Effector memory CD8-positive, alpha-beta T cell (primary cell): ENCODE measurements around the gene TRMT10C.

ENCODE experiments used
- ATAC-seq: fragments of 150-1000 bp; cut with Tn5 transposase; replicated peaks from 2 replicates; pipeline ENCODE4 v1.10.0; 2021; ENCODE audit warnings: mild to moderate bottlenecking, moderate library complexity
- DNase-seq, 3 experiments: peaks; one replicate each; pipeline ENCODE4 v3.0.0; 2021
- H3K27ac Mint-ChIP-seq, 2 donors: one replicate each; pipeline ENCODE4 v1.8.0; 2022; ENCODE audit warnings: mild to moderate bottlenecking in 2 of 2, mixed read lengths in 2 of 2, moderate library complexity in 2 of 2
- H3K27me3 Mint-ChIP-seq, 2 donors: one replicate each; pipeline ENCODE4 v1.8.0; 2022; ENCODE audit warnings: mixed read lengths in 2 of 2
- H3K36me3 Mint-ChIP-seq: one replicate; pipeline ENCODE4 v1.8.0; 2022; ENCODE audit warnings: mild to moderate bottlenecking, moderate library complexity, mixed read lengths; ENCODE audit not compliant: insufficient read depth
- H3K4me1 Mint-ChIP-seq, 2 donors: one replicate each; pipeline ENCODE4 v1.8.0; 2022; ENCODE audit warnings: low read depth in 2 of 2, mixed read lengths in 2 of 2
- H3K4me3 Mint-ChIP-seq, 2 donors: one replicate each; pipeline ENCODE4 v1.8.0; 2022; ENCODE audit warnings: mild to moderate bottlenecking in 2 of 2, mixed read lengths in 2 of 2, moderate library complexity in 2 of 2
- H3K9me3 Mint-ChIP-seq, 2 donors: one replicate each; pipeline ENCODE4 v1.8.0; 2022; ENCODE audit warnings: mixed read lengths in 2 of 2
- total RNA-seq, 9 experiments: gene quantifications; one replicate each; lab custom pipeline; 2026; lab: John Stamatoyannopoulos, UW

TRMT10C gene
- 26.5 to 97.8 (median 59.2) reads per million in 9 experiments for total RNA-seq

GRCh38 chr3:101561630-101562328 lies at the start of gene TRMT10C:
Gene TRMT10C (plus strand): TSS chr3:101561868. CDS start chr3:101564782, 2,914 bp downstream.
- ATAC-seq = peak; percentile 97
- peak; percentile 91 to 93 (median 92) for DNase-seq
- H3K27me3 Mint-ChIP-seq = peaks cover 0 to 4% of the 10 kb centered on the region in 2 donors
- H3K9me3 Mint-ChIP-seq = no peaks in the 10 kb centered on the region
- peaks cover 14 to 15% of the 10 kb centered on the region in 2 donors for H3K4me1 Mint-ChIP-seq
- peak within 1 kb of the TSS; percentile 94 to 96 for H3K27ac Mint-ChIP-seq
- H3K4me3 Mint-ChIP-seq = peak within 1 kb of the TSS; percentile 90 to 93
- H3K36me3 Mint-ChIP-seq = peaks cover 52% of the 10 kb centered on the region

GRCh38 chr3:101512396-101512645 lies 49.3 kb upstream of the TRMT10C start:
- Mint-ChIP-seq H3K4me1 (peaks cover 25 to 42% of the 10 kb centered on the region in 2 donors), H3K27me3 (no peaks in the 10 kb centered on the region), H3K4me3 (peak overlapping the region; percentile 95 to 100), H3K9me3 (no peaks in the 10 kb centered on the region), H3K36me3 (peaks cover 23% of the 10 kb centered on the region), H3K27ac (peak overlapping the region; percentile 98 to 99)
- ATAC-seq = peak; percentile 54
- no peak for DNase-seq

GRCh38 chr3:101512646-101513418 lies 48.8 kb upstream of the TRMT10C start, which contains the start of gene SENP7:
Gene SENP7 (minus strand): TSS chr3:101513212. CDS start chr3:101513130, 82 bp downstream.
- Mint-ChIP-seq H3K9me3 (no peaks in the 10 kb centered on the region), H3K4me3 (peak within 1 kb of the TSS; percentile 95 to 100), H3K4me1 (peaks cover 25 to 37% of the 10 kb centered on the region in 2 donors), H3K36me3 (peaks cover 19% of the 10 kb centered on the region), H3K27me3 (no peaks in the 10 kb centered on the region), H3K27ac (peak within 1 kb of the TSS; percentile 98 to 99)
- DNase-seq (peak; percentile 54 to 59 (median 55)), ATAC-seq (peak; percentile 67)

- no peaks in the 10 kb centered on the region for H3K9me3 Mint-ChIP-seq
- DNase-seq (no peak), ATAC-seq (no peak)
- H3K27ac Mint-ChIP-seq = peak overlapping the region; percentile 98 to 99
- H3K4me1 Mint-ChIP-seq = peaks cover 30 to 38% of the 10 kb centered on the region in 2 donors
- H3K27me3 Mint-ChIP-seq = no peaks in the 10 kb centered on the region
- peaks cover 17% of the 10 kb centered on the region for H3K36me3 Mint-ChIP-seq
- peak overlapping the region; percentile 95 to 100 for H3K4me3 Mint-ChIP-seq
Measured at GRCh38 chr3:101513419-101513986, 48.2 kb upstream of the TRMT10C start.

GRCh38 chr3:101518421-101518871 lies 43.2 kb upstream of the TRMT10C start:
- Mint-ChIP-seq H3K27me3 (no peaks in the 10 kb centered on the region), H3K4me3 (peak overlapping the region; percentile 39 to 61), H3K36me3 (peaks cover 17% of the 10 kb centered on the region), H3K9me3 (no peaks in the 10 kb centered on the region), H3K4me1 (peaks cover 21 to 22% of the 10 kb centered on the region in 2 donors), H3K27ac (peak overlapping the region; percentile 69 to 81)
- ATAC-seq = peak; percentile 83
- DNase-seq = peak; percentile 29 to 39 (median 38)

- H3K27ac Mint-ChIP-seq = peak overlapping the region; percentile 45 to 88
- H3K4me3 Mint-ChIP-seq = peak overlapping the region in 1 of 2 donors; percentile 61
- ATAC-seq (no peak), DNase-seq (no peak)
- peaks cover 14% of the 10 kb centered on the region for H3K36me3 Mint-ChIP-seq
- peaks cover 21 to 22% of the 10 kb centered on the region in 2 donors for H3K4me1 Mint-ChIP-seq
- peaks cover 0 to 2% of the 10 kb centered on the region in 2 donors for H3K9me3 Mint-ChIP-seq
- H3K27me3 Mint-ChIP-seq = no peaks in the 10 kb centered on the region
Measured at GRCh38 chr3:101519685-101520365, 41.8 kb upstream of the TRMT10C start.

- Mint-ChIP-seq H3K9me3 (peaks cover 0 to 9% of the 10 kb centered on the region in 2 donors), H3K4me1 (peaks cover 21 to 22% of the 10 kb centered on the region in 2 donors), H3K27me3 (no peaks in the 10 kb centered on the region), H3K4me3 (peak overlapping the region; percentile 16 to 44), H3K27ac (peak overlapping the region; percentile 81 to 88), H3K36me3 (peaks cover 14% of the 10 kb centered on the region)
- DNase-seq = peak; percentile 24 to 32 (median 27)
- peak; percentile 61 for ATAC-seq
Measured at GRCh38 chr3:101521211-101521701, 40.4 kb upstream of the TRMT10C start.

- Mint-ChIP-seq H3K4me3 (no peak overlapping the region), H3K27me3 (no peaks in the 10 kb centered on the region), H3K9me3 (peaks cover 0 to 9% of the 10 kb centered on the region in 2 donors), H3K27ac (no peak overlapping the region), H3K36me3 (no peaks in the 10 kb centered on the region), H3K4me1 (peaks cover 2 to 13% of the 10 kb centered on the region in 2 donors)
- no peak for DNase-seq
- no peak for ATAC-seq
Measured at GRCh38 chr3:101527441-101527840, 34.2 kb upstream of the TRMT10C start.

GRCh38 chr3:101527906-101528305 lies 33.8 kb upstream of the TRMT10C start:
- Mint-ChIP-seq H3K27ac (no peak overlapping the region), H3K4me1 (peaks cover 2 to 13% of the 10 kb centered on the region in 2 donors), H3K4me3 (no peak overlapping the region), H3K9me3 (peaks cover 0 to 9% of the 10 kb centered on the region in 2 donors), H3K27me3 (no peaks in the 10 kb centered on the region), H3K36me3 (no peaks in the 10 kb centered on the region)
- ATAC-seq (no peak), DNase-seq (no peak)

- ATAC-seq = no peak
- no peaks in the 10 kb centered on the region for H3K36me3 Mint-ChIP-seq
- peaks cover 2 to 13% of the 10 kb centered on the region in 2 donors for H3K4me1 Mint-ChIP-seq
- DNase-seq = no peak
- H3K4me3 Mint-ChIP-seq = peak overlapping the region in 1 of 2 donors; percentile 1
- no peaks in the 10 kb centered on the region for H3K27me3 Mint-ChIP-seq
- H3K9me3 Mint-ChIP-seq = peaks cover 0 to 4% of the 10 kb centered on the region in 2 donors
- H3K27ac Mint-ChIP-seq = peak overlapping the region in 1 of 2 donors; percentile 57
Measured at GRCh38 chr3:101529816-101530685, 31.6 kb upstream of the TRMT10C start.

GRCh38 chr3:101530686-101531047 lies 31.0 kb upstream of the TRMT10C start:
- Mint-ChIP-seq H3K27me3 (no peaks in the 10 kb centered on the region), H3K36me3 (no peaks in the 10 kb centered on the region), H3K27ac (peak overlapping the region; percentile 52 to 57), H3K4me3 (peak overlapping the region in 1 of 2 donors; percentile 1), H3K9me3 (no peaks in the 10 kb centered on the region), H3K4me1 (peaks cover 2 to 13% of the 10 kb centered on the region in 2 donors)
- ATAC-seq (no peak), DNase-seq (no peak)

GRCh38 chr3:101531473-101532086 lies 30.1 kb upstream of the TRMT10C start:
- peak; percentile 36 for ATAC-seq
- Mint-ChIP-seq H3K36me3 (no peaks in the 10 kb centered on the region), H3K27me3 (no peaks in the 10 kb centered on the region), H3K27ac (peak overlapping the region in 1 of 2 donors; percentile 52), H3K4me3 (no peak overlapping the region), H3K4me1 (peaks cover 2 to 13% of the 10 kb centered on the region in 2 donors), H3K9me3 (no peaks in the 10 kb centered on the region)
- no peak for DNase-seq
